Panc1 (cell line): ENCODE results near the gene RFX6. TPM values are rescaled to one million over a fixed set of nuclear protein-coding genes. Genes with fewer than 3 reads are reported as not detected.

Source experiments
- ATAC-seq: fragments of 200-7000 bp; cut with Tn5 transposase; 2 replicates; pipeline ENCODE4 v1.9.1; 2020; ENCODE audit warnings: mild to moderate bottlenecking, moderate library complexity
- BruUV-seq: library from RNA; stranded (reverse); fragments of 400-500 nt; replicated peaks from 2 replicates; lab custom pipeline; 2021; lab: Mats Ljungman, UMichigan
- CTCF ChIA-PET: fragments of 300-600 bp; sonication (Branson Sonifier 250); formaldehyde crosslinking; loops from one replicate; lab custom pipeline; 2022; ENCODE audit warnings: antibody characterized with exemption; lab: Charles Lee
- POLR2A ChIA-PET: fragments of 300-600 bp; sonication (Branson Sonifier 250); formaldehyde crosslinking; loops from one replicate; lab custom pipeline; 2022; ENCODE audit warnings: antibody characterized with exemption; lab: Charles Lee
- DNase-seq: peaks from one replicate; pipeline ENCODE4 v3.0.0-alpha.2; 2010; ENCODE audit warnings: low read depth, low spot score
- H3K27ac ChIP-seq: 2 replicates; pipeline ENCODE4 v1.5.1; 2011; ENCODE audit warnings: mild to moderate bottlenecking, low read length, inconsistent platforms
- H3K27me3 ChIP-seq: fragments of 200-500 bp; sonication (Bioruptor generic); 2 replicates; pipeline ENCODE4 v1.6.0; 2014; ENCODE audit warnings: low read length, inconsistent platforms; ENCODE audit not compliant: control insufficient read depth, insufficient read depth
- H3K36me3 ChIP-seq: fragments of 200-500 bp; sonication (Bioruptor generic); 2 replicates; pipeline ENCODE4 v1.5.1; 2014; ENCODE audit warnings: inconsistent platforms, mild to moderate bottlenecking, low read length, moderate library complexity; ENCODE audit not compliant: control insufficient read depth, insufficient read depth
- H3K4me1 ChIP-seq: 2 replicates; pipeline ENCODE4 v1.5.1; 2011; ENCODE audit warnings: inconsistent platforms, mild to moderate bottlenecking, low read length, moderate library complexity; ENCODE audit not compliant: control insufficient read depth, insufficient read depth
- H3K4me3 ChIP-seq, 2 experiments: 2 replicates each; pipeline ENCODE4 v1.5.1; 2011 to 2012; ENCODE audit warnings: low read depth in 2 of 2, low read length in 2 of 2, mild to moderate bottlenecking in 2 of 2, inconsistent platforms in 1 of 2, moderate library complexity in 1 of 2
- H3K9me3 ChIP-seq: fragments of 200-500 bp; sonication (Bioruptor generic); 2 replicates; pipeline ENCODE4 v1.5.1; 2014; ENCODE audit warnings: low read depth, mild to moderate bottlenecking, inconsistent platforms, low read length, moderate library complexity; ENCODE audit not compliant: control insufficient read depth, insufficient read depth
- CTCF ChIP-seq: fragments of 450-650 bp; IDR thresholded peaks from 2 replicates; pipeline ENCODE4 v1.5.1; 2017; ENCODE audit warnings: mild to moderate bottlenecking
- POLR2AphosphoS5 ChIP-seq: IDR thresholded peaks from 2 replicates; pipeline ENCODE4 v1.6.1; 2012; ENCODE audit warnings: mild to moderate bottlenecking, low read depth, low read length, moderate library complexity
- REST ChIP-seq, 2 experiments: IDR thresholded peaks; 2 replicates each; pipeline ENCODE4 v1.6.1; 2011 to 2012; ENCODE audit warnings: low read depth in 2 of 2, control low read depth in 1 of 2, low read length in 1 of 2, mild to moderate bottlenecking in 1 of 2, moderate library complexity in 1 of 2; ENCODE audit not compliant: insufficient read depth in 1 of 2
- SIN3A ChIP-seq: IDR thresholded peaks from 2 replicates; pipeline ENCODE4 v1.6.1; 2012; ENCODE audit warnings: low read depth, mild to moderate bottlenecking, low read length, moderate library complexity, borderline replicate concordance; ENCODE audit not compliant: insufficient read depth
- TCF7L2 ChIP-seq: IDR thresholded peaks from 2 replicates; pipeline ENCODE4 v1.6.1; 2011; ENCODE audit warnings: mild to moderate bottlenecking, low read depth, low read length, inconsistent platforms
- in situ Hi-C: cut with HindIII; loops from 2 replicates; pipeline ENCODE4 v1.10.0; 2016; ENCODE audit warnings: low sequenced_read_pairs, low pct_unique_long_range_greater_than_20kb
- intact Hi-C: fragments of 100-400 bp; cut with micrococcal nuclease; formaldehyde crosslinking; loops from one replicate; pipeline ENCODE4 v1.10.0; 2022; ENCODE audit not compliant: unreplicated experiment
- total RNA-seq: library from RNA; stranded (reverse); gene quantifications from one replicate; pipeline ENCODE4 v1.2.1, GENCODE V29; 2021; ENCODE audit not compliant: unreplicated experiment

RFX6 gene
- total RNA-seq, 1 experiment from 2014 or later: not detected

GRCh38 chr6:116866281-116866871 lies 10.7 kb upstream of the RFX6 start:
- H3K27ac ChIP-seq: no peak overlapping the region
- ATAC-seq: no peak
- BruUV-seq: no TSS peak
- no peak for DNase-seq
- H3K4me3 ChIP-seq: no peak overlapping the region
- intact Hi-C loops: no loop called here
- CTCF ChIA-PET: no interaction called here
- TF ChIP-seq POLR2AphosphoS5 (no peak), REST (IDR thresholded peaks at IDR 0.05; ENCODE audit: insufficient read depth in 1 of 2, low read depth in 2 of 2, low read length in 1 of 2) (no peak), SIN3A (no peak), TCF7L2 (no peak), CTCF (no peak)
- no peaks in the 10 kb centered on the region for H3K4me1 ChIP-seq
- in situ Hi-C loops: no loop called here
- no peaks in the 10 kb centered on the region for H3K36me3 ChIP-seq
- POLR2A ChIA-PET: no interaction called here
- no peaks in the 10 kb centered on the region; the same call in 1 of the 2 replicates for H3K27me3 ChIP-seq
- H3K9me3 ChIP-seq: no peaks in the 10 kb centered on the region

- peaks cover 12% of the 10 kb centered on the region for H3K4me1 ChIP-seq
- intact Hi-C loops (no loop called here), in situ Hi-C loops (no loop called here)
- TF ChIP-seq SIN3A (no peak), POLR2AphosphoS5 (no peak), CTCF (no peak)
- no peaks in the 10 kb centered on the region for H3K36me3 ChIP-seq
- no TSS peak for BruUV-seq
- peaks cover 35% of the 10 kb centered on the region for H3K27me3 ChIP-seq
- DNase-seq (no peak), ATAC-seq (no peak)
- ChIA-PET CTCF (no interaction called here), POLR2A (no interaction called here)
- H3K4me3 ChIP-seq: no peak overlapping the region
- H3K27ac ChIP-seq: no peak overlapping the region
- no peaks in the 10 kb centered on the region for H3K9me3 ChIP-seq
Measured at GRCh38 chr6:116872771-116873170, 4.3 kb upstream of the RFX6 start.
